T-helper 1 cell treated with Interleukin-12 subunit alpha and Interleukin-12 subunit beta and Interleukin-4 antibody, amounts not matched to agents 30 μg/mL and 1 μg/mL, for 36 hours (primary cell): ENCODE measurements around the gene HNF4A.

Source experiments
- H3K27ac Mint-ChIP-seq: one replicate; pipeline ENCODE4 v1.8.0; 2021; ENCODE audit warnings: mild to moderate bottlenecking, mixed read lengths
- H3K27me3 Mint-ChIP-seq: one replicate; pipeline ENCODE4 v1.8.0; 2021; ENCODE audit warnings: low read depth, mixed read lengths
- H3K36me3 Mint-ChIP-seq: one replicate; pipeline ENCODE4 v1.8.0; 2021; ENCODE audit warnings: low read depth, mixed read lengths
- H3K4me1 Mint-ChIP-seq: one replicate; pipeline ENCODE4 v1.8.0; 2021; ENCODE audit warnings: low read depth, mixed read lengths
- H3K4me3 Mint-ChIP-seq: one replicate; pipeline ENCODE4 v1.8.0; 2021; ENCODE audit warnings: mild to moderate bottlenecking, moderate library complexity, mixed read lengths
- H3K9me3 Mint-ChIP-seq: one replicate; pipeline ENCODE4 v1.8.0; 2021; ENCODE audit warnings: mixed read lengths

The HNF4A gene

GRCh38 chr20:44392776-44393607 is 37.5 kb downstream of the HNF4A start:
- Mint-ChIP-seq H3K4me1 (peaks cover 2% of the 10 kb centered on the region), H3K27me3 (peaks cover 13% of the 10 kb centered on the region), H3K9me3 (no peaks in the 10 kb centered on the region), H3K4me3 (no peak overlapping the region), H3K36me3 (no peaks in the 10 kb centered on the region), H3K27ac (no peak overlapping the region)

GRCh38 chr20:44393608-44394451 is 38.3 kb downstream of the HNF4A start:
- Mint-ChIP-seq H3K27ac (no peak overlapping the region), H3K36me3 (no peaks in the 10 kb centered on the region), H3K9me3 (no peaks in the 10 kb centered on the region), H3K27me3 (peaks cover 9% of the 10 kb centered on the region), H3K4me3 (no peak overlapping the region), H3K4me1 (no peaks in the 10 kb centered on the region)

- Mint-ChIP-seq H3K36me3 (no peaks in the 10 kb centered on the region), H3K4me3 (no peak overlapping the region), H3K27me3 (peaks cover 3% of the 10 kb centered on the region), H3K4me1 (no peaks in the 10 kb centered on the region), H3K27ac (no peak overlapping the region), H3K9me3 (no peaks in the 10 kb centered on the region)
These were observed 38.9 kb downstream of the HNF4A start for GRCh38 chr20:44394452-44394701.

GRCh38 chr20:44394702-44395460 is 39.4 kb downstream of the HNF4A start:
- no peak overlapping the region for H3K4me3 Mint-ChIP-seq
- H3K9me3 Mint-ChIP-seq = no peaks in the 10 kb centered on the region
- H3K27ac Mint-ChIP-seq = no peak overlapping the region
- no peaks in the 10 kb centered on the region for H3K27me3 Mint-ChIP-seq
- no peaks in the 10 kb centered on the region for H3K4me1 Mint-ChIP-seq
- no peaks in the 10 kb centered on the region for H3K36me3 Mint-ChIP-seq

DNA sequence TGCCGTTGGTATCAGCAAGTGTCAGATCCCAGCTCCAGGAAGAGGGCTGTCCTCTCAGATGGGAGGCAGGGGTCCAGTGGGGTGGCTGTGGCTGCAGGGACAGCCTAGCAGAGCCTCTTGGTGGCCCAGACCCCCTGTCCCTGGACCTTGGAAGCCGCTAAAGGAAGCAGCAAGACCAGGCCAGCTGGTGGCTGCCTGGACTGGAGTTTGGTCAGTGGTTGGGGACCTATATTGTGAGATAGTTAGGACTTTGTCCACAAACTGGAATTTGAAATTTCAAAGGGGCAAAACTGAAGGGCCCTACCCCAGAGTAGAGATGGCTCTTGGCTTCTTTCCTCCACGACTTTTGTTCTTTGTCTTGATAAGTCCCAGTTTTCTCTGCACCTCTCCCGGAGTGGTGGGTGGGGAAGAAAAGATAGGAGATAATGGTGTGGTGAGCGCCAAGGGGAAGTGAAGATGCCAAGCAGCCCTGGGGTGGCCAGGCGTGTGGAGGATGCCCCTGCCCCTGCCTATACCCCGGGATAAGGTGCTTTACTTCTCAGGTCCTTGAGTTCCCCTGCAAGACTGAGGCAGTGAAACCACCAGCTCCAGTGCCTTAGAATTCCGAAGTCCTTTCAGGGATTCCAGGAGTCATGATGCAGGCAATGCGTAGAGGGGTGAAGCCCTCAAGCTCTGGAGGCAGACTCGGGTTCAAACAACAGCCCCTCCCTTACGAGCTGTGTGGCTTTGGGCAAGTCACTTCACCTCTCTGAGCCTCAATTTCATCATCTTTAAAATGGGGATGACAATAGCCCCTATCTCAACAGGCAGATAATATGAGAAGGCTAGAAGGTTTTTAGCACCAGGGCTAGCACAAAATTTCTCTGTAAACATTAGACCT is 40.2 kb downstream of the HNF4A start:
- Mint-ChIP-seq H3K27me3 (no peaks in the 10 kb centered on the region), H3K36me3 (no peaks in the 10 kb centered on the region), H3K4me1 (no peaks in the 10 kb centered on the region), H3K27ac (no peak overlapping the region), H3K4me3 (no peak overlapping the region), H3K9me3 (no peaks in the 10 kb centered on the region)

GRCh38 chr20:44396369-44397130 is 41.1 kb downstream of the HNF4A start:
- H3K27me3 Mint-ChIP-seq = no peaks in the 10 kb centered on the region
- no peaks in the 10 kb centered on the region for H3K36me3 Mint-ChIP-seq
- no peak overlapping the region for H3K4me3 Mint-ChIP-seq
- H3K9me3 Mint-ChIP-seq = no peaks in the 10 kb centered on the region
- H3K4me1 Mint-ChIP-seq = no peaks in the 10 kb centered on the region
- no peak overlapping the region for H3K27ac Mint-ChIP-seq

- H3K4me1 Mint-ChIP-seq = no peaks in the 10 kb centered on the region
- H3K27ac Mint-ChIP-seq = no peak overlapping the region
- H3K36me3 Mint-ChIP-seq = no peaks in the 10 kb centered on the region
- no peak overlapping the region for H3K4me3 Mint-ChIP-seq
- no peaks in the 10 kb centered on the region for H3K27me3 Mint-ChIP-seq
- H3K9me3 Mint-ChIP-seq = no peaks in the 10 kb centered on the region
These were observed 42.8 kb downstream of the HNF4A start for GRCh38 chr20:44398335-44398734.

DNA sequence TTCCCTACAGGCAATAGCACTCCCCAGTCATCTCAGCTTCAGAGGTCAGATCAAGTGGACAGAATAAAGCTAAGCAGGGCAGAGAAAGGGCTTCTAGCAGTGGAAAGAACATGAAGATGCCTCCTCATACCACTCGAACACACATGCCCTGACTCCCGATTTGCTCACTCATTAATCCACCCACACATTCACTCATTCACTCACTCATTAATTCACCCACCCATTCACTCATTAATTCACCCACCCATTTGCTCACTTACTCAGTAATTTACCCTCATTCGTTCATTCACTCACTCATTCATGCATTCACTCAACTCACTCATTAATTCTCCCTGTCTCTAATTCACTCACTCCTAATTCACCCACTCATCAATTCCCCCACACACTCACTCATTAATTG is 43.9 kb downstream of the HNF4A start:
- H3K9me3 Mint-ChIP-seq = peaks cover 2% of the 10 kb centered on the region
- no peaks in the 10 kb centered on the region for H3K36me3 Mint-ChIP-seq
- no peak overlapping the region for H3K27ac Mint-ChIP-seq
- H3K27me3 Mint-ChIP-seq = no peaks in the 10 kb centered on the region
- no peak overlapping the region for H3K4me3 Mint-ChIP-seq
- H3K4me1 Mint-ChIP-seq = no peaks in the 10 kb centered on the region

- Mint-ChIP-seq H3K27ac (no peak overlapping the region), H3K9me3 (peaks cover 7% of the 10 kb centered on the region), H3K4me1 (no peaks in the 10 kb centered on the region), H3K4me3 (no peak overlapping the region), H3K36me3 (no peaks in the 10 kb centered on the region), H3K27me3 (no peaks in the 10 kb centered on the region)
These were observed 45.1 kb downstream of the HNF4A start for GRCh38 chr20:44400671-44400969.

DNA sequence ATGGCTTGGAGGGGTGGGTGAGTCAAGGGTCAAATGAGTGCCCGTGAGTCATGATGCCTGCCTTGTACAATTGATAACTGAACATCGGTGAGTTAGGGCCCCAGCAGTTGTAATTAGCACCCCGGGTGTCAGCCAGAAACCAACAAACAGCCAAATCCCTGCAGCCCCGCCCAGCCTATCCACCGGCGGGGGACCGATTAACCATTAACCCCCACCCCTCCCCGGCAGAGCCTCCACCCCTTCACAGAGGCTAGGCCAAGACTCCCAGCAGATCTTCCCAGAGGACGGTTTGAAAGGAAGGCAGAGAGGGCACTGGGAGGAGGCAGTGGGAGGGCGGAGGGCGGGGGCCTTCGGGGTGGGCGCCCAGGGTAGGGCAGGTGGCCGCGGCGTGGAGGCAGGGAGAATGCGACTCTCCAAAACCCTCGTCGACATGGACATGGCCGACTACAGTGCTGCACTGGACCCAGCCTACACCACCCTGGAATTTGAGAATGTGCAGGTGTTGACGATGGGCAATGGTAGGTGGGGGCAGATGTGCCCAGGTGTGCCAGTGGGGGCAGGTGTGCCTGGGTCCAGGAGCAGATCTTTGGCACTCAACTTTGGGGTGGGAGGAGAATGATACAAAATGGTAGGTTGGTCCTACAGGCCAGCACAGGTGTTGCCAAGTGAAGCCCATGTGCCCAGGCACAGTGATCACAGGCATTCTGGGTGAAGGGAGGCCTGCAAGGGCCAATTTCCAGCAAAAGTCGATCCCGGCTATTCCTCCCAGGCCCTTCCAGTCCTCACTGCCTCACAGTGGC is 45.7 kb downstream of the HNF4A start:
- H3K27me3 Mint-ChIP-seq = no peaks in the 10 kb centered on the region
- H3K27ac Mint-ChIP-seq = no peak overlapping the region
- H3K4me3 Mint-ChIP-seq = no peak overlapping the region
- H3K36me3 Mint-ChIP-seq = no peaks in the 10 kb centered on the region
- H3K4me1 Mint-ChIP-seq = no peaks in the 10 kb centered on the region
- peaks cover 7% of the 10 kb centered on the region for H3K9me3 Mint-ChIP-seq

DNA sequence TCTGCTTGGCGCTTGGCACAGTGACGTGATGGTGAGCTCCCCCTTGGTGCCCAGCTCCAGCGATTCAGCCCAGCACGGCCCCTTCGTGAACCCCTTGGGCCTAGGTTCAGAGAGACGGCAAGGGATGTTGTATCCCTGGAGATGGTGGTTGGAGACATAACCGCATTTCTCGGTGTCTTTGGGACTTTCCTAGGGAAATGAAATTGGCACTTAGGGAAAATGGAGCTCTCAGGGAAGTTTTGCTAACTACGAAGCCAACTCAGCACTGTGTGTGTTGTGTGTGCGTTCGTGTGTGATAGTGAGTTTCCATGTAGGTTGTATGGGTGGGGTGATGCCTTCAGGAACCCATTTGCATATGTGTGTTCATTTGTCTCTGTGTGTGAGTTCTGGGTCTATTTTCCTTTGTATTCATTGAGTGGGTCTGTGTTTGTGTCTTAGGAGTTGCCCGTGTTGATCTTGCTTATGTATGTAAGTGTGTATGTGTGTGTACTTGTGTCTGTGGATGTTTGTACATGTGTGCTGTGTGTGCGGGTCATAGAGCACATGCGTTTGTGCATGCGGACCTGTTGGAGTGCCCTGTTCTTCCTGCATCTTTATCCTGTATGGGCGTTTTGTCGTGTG is 46.4 kb downstream of the HNF4A start:
- H3K27me3 Mint-ChIP-seq = no peaks in the 10 kb centered on the region
- H3K9me3 Mint-ChIP-seq = peaks cover 7% of the 10 kb centered on the region
- no peaks in the 10 kb centered on the region for H3K4me1 Mint-ChIP-seq
- H3K27ac Mint-ChIP-seq = no peak overlapping the region
- no peaks in the 10 kb centered on the region for H3K36me3 Mint-ChIP-seq
- no peak overlapping the region for H3K4me3 Mint-ChIP-seq

DNA sequence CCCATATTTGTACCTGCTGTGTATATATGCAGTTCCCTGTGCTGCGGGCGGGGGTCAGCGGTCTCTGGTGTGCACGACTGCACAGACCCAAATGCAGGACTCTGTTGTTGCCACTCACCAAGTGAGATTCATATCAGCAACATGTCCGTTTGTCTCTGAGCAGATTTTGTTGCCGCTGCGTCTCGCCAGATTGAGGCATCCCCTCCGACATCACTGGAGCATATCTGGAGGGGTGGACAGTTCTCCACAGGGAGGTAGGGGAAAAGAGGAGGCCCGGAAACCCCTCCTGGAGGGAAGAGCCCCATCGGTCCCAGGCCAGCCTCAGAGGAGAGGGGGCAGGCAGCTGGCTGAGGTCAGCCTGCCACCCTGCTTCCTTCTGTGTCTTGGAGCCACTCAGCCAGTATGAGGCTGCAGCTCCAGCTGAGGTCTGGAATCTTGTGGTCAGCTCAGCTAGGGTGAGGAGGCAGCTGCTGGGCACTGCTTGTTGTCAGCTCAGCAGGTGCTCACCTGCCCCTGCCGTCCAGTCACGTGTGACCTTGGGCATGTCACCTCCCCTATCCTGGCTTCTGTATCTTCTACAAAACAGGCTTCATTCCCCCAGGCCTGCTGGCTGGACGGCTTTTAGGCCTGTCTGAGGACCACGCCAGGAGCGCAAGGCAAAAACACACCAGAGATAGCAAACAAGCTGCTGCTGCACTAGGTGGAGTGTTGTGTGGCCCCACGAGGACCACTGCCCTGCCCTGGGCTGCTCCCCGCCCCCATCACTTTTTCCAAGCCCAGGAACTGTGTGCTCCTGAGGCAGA is 47.1 kb downstream of the HNF4A start:
- H3K36me3 Mint-ChIP-seq = no peaks in the 10 kb centered on the region
- peaks cover 7% of the 10 kb centered on the region for H3K9me3 Mint-ChIP-seq
- no peak overlapping the region for H3K4me3 Mint-ChIP-seq
- no peak overlapping the region for H3K27ac Mint-ChIP-seq
- H3K27me3 Mint-ChIP-seq = no peaks in the 10 kb centered on the region
- H3K4me1 Mint-ChIP-seq = no peaks in the 10 kb centered on the region
